MM.1S (cell line): ENCODE results near the gene WFIKKN1.

Experiments
- CTCF ChIP-seq: fragments of 300-600 bp; sonication (generic); IDR thresholded peaks from 2 replicates; pipeline ENCODE4 v1.5.1; 2016; ENCODE audit warnings: antibody characterized with exemption, low read length, mixed read lengths
- EZH2phosphoT487 ChIP-seq: fragments of 300-600 bp; sonication (generic); IDR thresholded peaks from 2 replicates; pipeline ENCODE4 v1.6.1; 2018; ENCODE audit warnings: antibody characterized with exemption, low read length

- TF ChIP-seq CTCF (no peak), EZH2phosphoT487 (no peak)
These were observed 39.6 kb upstream of the WFIKKN1 start for GRCh38 chr16:591231-591630.
